Hepatocyte (in vitro differentiated cells): ENCODE measurements around the gene DHRS12. TPM values are rescaled to one million over a fixed set of nuclear protein-coding genes. Genes with fewer than 3 reads are reported as not detected.

ENCODE experiments used
- DNase-seq: peaks from one replicate; pipeline ENCODE4 v3.0.0-alpha.2; 2016; ENCODE audit warnings: low spot score
- H2AFZ ChIP-seq: fragments of 200-600 bp; sonication (generic); 2 replicates; pipeline ENCODE4 v1.6.0; 2016; ENCODE audit warnings: antibody characterized with exemption, mild to moderate bottlenecking
- H3K27ac ChIP-seq: fragments of 200-600 bp; sonication (generic); 2 replicates; pipeline ENCODE4 v1.5.1; 2016; ENCODE audit warnings: mild to moderate bottlenecking
- H3K27me3 ChIP-seq: fragments of 200-600 bp; sonication (generic); 2 replicates; pipeline ENCODE4 v1.6.1; 2016
- H3K36me3 ChIP-seq: fragments of 200-600 bp; sonication (generic); replicated peaks from 2 replicates; pipeline ENCODE4 v1.5.1; 2016; ENCODE audit warnings: low read depth; ENCODE audit not compliant: insufficient read depth
- H3K4me1 ChIP-seq: fragments of 200-600 bp; sonication (generic); 2 replicates; pipeline ENCODE4 v1.5.1; 2016; ENCODE audit warnings: mild to moderate bottlenecking, moderate library complexity; ENCODE audit not compliant: insufficient read depth
- H3K4me2 ChIP-seq: fragments of 200-600 bp; sonication (generic); 2 replicates; pipeline ENCODE4 v1.6.0; 2016
- H3K4me3 ChIP-seq: fragments of 200-600 bp; sonication (generic); 2 replicates; pipeline ENCODE4 v1.5.1; 2016; ENCODE audit warnings: mild to moderate bottlenecking
- H3K79me2 ChIP-seq: fragments of 200-600 bp; sonication (generic); 2 replicates; pipeline ENCODE4 v1.6.0; 2017; ENCODE audit warnings: mild to moderate bottlenecking
- H3K9me2 ChIP-seq: fragments of 200-600 bp; sonication (generic); replicated peaks from 2 replicates; pipeline ENCODE4 v1.6.0; 2017; ENCODE audit warnings: mild to moderate bottlenecking; ENCODE audit not compliant: insufficient read depth
- H3K9me3 ChIP-seq: fragments of 200-600 bp; sonication (generic); 2 replicates; pipeline ENCODE4 v1.5.1; 2016; ENCODE audit warnings: low read depth, mild to moderate bottlenecking
- H4K20me1 ChIP-seq: fragments of 200-600 bp; sonication (generic); 2 replicates; pipeline ENCODE4 v1.6.0; 2016; ENCODE audit warnings: mild to moderate bottlenecking; ENCODE audit not compliant: insufficient read depth, poor library complexity, severe bottlenecking
- CTCF ChIP-seq: fragments of 200-600 bp; sonication (generic); IDR thresholded peaks from 2 replicates; pipeline ENCODE4 v1.5.1; 2016; ENCODE audit warnings: antibody characterized with exemption, mild to moderate bottlenecking; ENCODE audit not compliant: poor library complexity
- EZH2 ChIP-seq: fragments of 200-600 bp; sonication (generic); IDR thresholded peaks from 2 replicates; pipeline ENCODE4 v1.6.1; 2016; ENCODE audit warnings: antibody characterized with exemption, mild to moderate bottlenecking, borderline replicate concordance
- EZH2phosphoT487 ChIP-seq: fragments of 200-600 bp; sonication (generic); IDR thresholded peaks from one replicate; pipeline ENCODE4 v1.6.1; 2018; ENCODE audit warnings: antibody characterized with exemption, mild to moderate bottlenecking, low read depth, moderate library complexity; ENCODE audit not compliant: unreplicated experiment, severe bottlenecking
- WGBS: methylation state at CpG from one replicate; pipeline ENCODE4 v1.1.6; 2016; ENCODE audit warnings: low lambda C conversion rate; ENCODE audit errors: missing lambda C conversion rate; 5-methylcytosine and 5-hydroxymethylcytosine counted together
- polyA plus RNA-seq: library from polyadenylated mRNA; unstranded; fragments of >200 nt; fragmentation: Nextera tagmentation; extraction: Ambion mirVana; gene quantifications from 2 replicates; pipeline ENCODE4 v1.2.1, GENCODE V29; 2016
- total RNA-seq: library from RNA; depleted of rRNA; stranded (reverse); fragments of >200 nt; gene quantifications from 2 replicates; pipeline ENCODE4 v1.2.3, GENCODE V29; 2014

The DHRS12 gene
- total and polyA plus RNA-seq, 2 experiments from 2014 or later = 4.6 to 13.5 TPM

- Histone ChIP-seq H3K4me1 (peaks cover 37% of the 10 kb centered on the region), H3K4me2 (no peak overlapping the region), H3K79me2 (no peaks in the 10 kb centered on the region), H2AFZ (no peak overlapping the region), H3K27ac (peak overlapping the region; percentile 95), H3K27me3 (no peaks in the 10 kb centered on the region), H3K4me3 (no peak overlapping the region), H3K36me3 (no peaks in the 10 kb centered on the region), H3K9me3 (no peaks in the 10 kb centered on the region), H4K20me1 (no peaks in the 10 kb centered on the region), H3K9me2 (no peaks in the 10 kb centered on the region)
- no peak for DNase-seq
- WGBS = 82% methylated on average over 8 of the region's 8 CpGs
- no peak for TF ChIP-seq EZH2phosphoT487
Observed at GRCh38 chr13:51727634-51728274, 76.2 kb downstream of the DHRS12 start.

GRCh38 chr13:51726446-51727193 lies 77.3 kb downstream of the DHRS12 start:
- peaks cover 33% of the 10 kb centered on the region for H3K4me1 ChIP-seq
- no peaks in the 10 kb centered on the region for H3K9me2 ChIP-seq
- H3K79me2 ChIP-seq = no peaks in the 10 kb centered on the region
- H3K36me3 ChIP-seq = no peaks in the 10 kb centered on the region
- DNase-seq = no peak
- 74% methylated on average over 3 of the region's 3 CpGs for WGBS
- H3K27ac ChIP-seq = peak overlapping the region; percentile 4
- H3K4me2 ChIP-seq = no peak overlapping the region
- H3K27me3 ChIP-seq = no peaks in the 10 kb centered on the region
- TF ChIP-seq EZH2 = no peak
- TF ChIP-seq CTCF = no peak
- TF ChIP-seq EZH2phosphoT487 = no peak
- no peaks in the 10 kb centered on the region for H3K9me3 ChIP-seq
- H3K4me3 ChIP-seq = no peak overlapping the region
- H2AFZ ChIP-seq = no peak overlapping the region
- H4K20me1 ChIP-seq = no peaks in the 10 kb centered on the region

- H3K4me2 ChIP-seq = no peak overlapping the region
- no peaks in the 10 kb centered on the region for H3K27me3 ChIP-seq
- H3K79me2 ChIP-seq = no peaks in the 10 kb centered on the region
- no peak overlapping the region for H2AFZ ChIP-seq
- H3K36me3 ChIP-seq = no peaks in the 10 kb centered on the region
- H4K20me1 ChIP-seq = no peaks in the 10 kb centered on the region
- no peak for TF ChIP-seq CTCF
- TF ChIP-seq EZH2 = no peak
- no peak for TF ChIP-seq EZH2phosphoT487
- no peak overlapping the region for H3K4me3 ChIP-seq
- no peak overlapping the region for H3K27ac ChIP-seq
- no peaks in the 10 kb centered on the region for H3K9me3 ChIP-seq
- H3K4me1 ChIP-seq = peaks cover 16% of the 10 kb centered on the region
- no peaks in the 10 kb centered on the region for H3K9me2 ChIP-seq
- DNase-seq = no peak
Observed at GRCh38 chr13:51724721-51725120, 79.2 kb downstream of the DHRS12 start.

- no peak overlapping the region for H3K4me3 ChIP-seq
- TF ChIP-seq EZH2 (no peak), EZH2phosphoT487 (no peak), CTCF (no peak)
- H3K4me2 ChIP-seq = no peak overlapping the region
Observed at GRCh38 chr13:51723529-51723928, 80.4 kb downstream of the DHRS12 start.

More at GRCh38 chr13:51723529-51723928, 80.4 kb downstream of the DHRS12 start:
- Histone ChIP-seq H3K27ac (no peak overlapping the region), H3K9me3 (no peaks in the 10 kb centered on the region), H3K4me1 (peaks cover 11% of the 10 kb centered on the region), H2AFZ (no peak overlapping the region), H3K27me3 (no peaks in the 10 kb centered on the region), H3K79me2 (no peaks in the 10 kb centered on the region), H3K36me3 (no peaks in the 10 kb centered on the region), H3K9me2 (no peaks in the 10 kb centered on the region), H4K20me1 (no peaks in the 10 kb centered on the region)
- no peak for DNase-seq
- 94% methylated on average over 6 of the region's 6 CpGs for WGBS
